Esophagus muscularis mucosa (tissue), 4 donors: ENCODE measurements around the gene WWC1. TPM values are rescaled to one million over a fixed set of nuclear protein-coding genes. Genes with fewer than 3 reads are reported as not detected.

Source experiments
- DNase-seq: peaks from one replicate; pipeline ENCODE4 v3.0.0-alpha.2; 2017; ENCODE audit errors: extremely low spot score
- H3K27ac ChIP-seq, 4 donors: fragments of 200-600 bp; sonication (generic); replicated peaks in 1 of 4; 1 replicate in 3 of 4; 2 replicates in 1 of 4; pipeline ENCODE4 v1.5.1; 2016 to 2019; ENCODE audit warnings: mild to moderate bottlenecking in 1 of 4
- H3K27me3 ChIP-seq, 4 donors: fragments of 200-600 bp; sonication (generic); one replicate each; pipeline versions ENCODE4 v1.5.1 to v1.6.0; 2016 to 2019
- H3K36me3 ChIP-seq, 4 donors: fragments of 200-600 bp; sonication (generic); one replicate each; pipeline ENCODE4 v1.5.1; 2016 to 2019
- H3K4me1 ChIP-seq, 4 donors: fragments of 200-600 bp; sonication (generic); one replicate each; pipeline ENCODE4 v1.5.1; 2016 to 2019
- H3K4me3 ChIP-seq, 4 donors: fragments of 200-600 bp; sonication (generic); 1 replicate in 2 of 4; 2 replicates in 2 of 4; pipeline ENCODE4 v1.5.1; 2016 to 2019; ENCODE audit warnings: mild to moderate bottlenecking in 4 of 4, moderate library complexity in 1 of 4
- H3K9me3 ChIP-seq, 4 donors: fragments of 200-600 bp; sonication (generic); 1 replicate in 3 of 4; 2 replicates in 1 of 4; pipeline ENCODE4 v1.5.1; 2016 to 2019
- CTCF ChIP-seq, 3 experiments: fragments of 200-600 bp in 2 of 3; fragments of 450-650 bp in 1 of 3; sonication (generic) in 2 of 3; IDR thresholded peaks; one replicate each; pipeline ENCODE4 v1.5.1; 2017 to 2019; ENCODE audit warnings: antibody characterized with exemption in 3 of 3, mild to moderate bottlenecking in 2 of 3, moderate library complexity in 1 of 3
- EP300 ChIP-seq: sonication (generic); formaldehyde crosslinking; IDR thresholded peaks from one replicate; pipeline ENCODE4 v1.6.1; 2017; ENCODE audit warnings: antibody characterized with exemption
- POLR2A ChIP-seq: fragments of 450-650 bp; IDR thresholded peaks from one replicate; pipeline ENCODE4 v1.6.1; 2017; ENCODE audit warnings: antibody characterized with exemption, moderate library complexity, mild to moderate bottlenecking, low read depth
- POLR2AphosphoS5 ChIP-seq, 2 donors: sonication (generic); formaldehyde crosslinking; IDR thresholded peaks; one replicate each; pipeline ENCODE4 v1.6.1; 2017; ENCODE audit warnings: antibody characterized with exemption in 2 of 2
- WGBS: methylation state at CpG from one replicate; pipeline ENCODE4 v1.1.5; 2018; 5-methylcytosine and 5-hydroxymethylcytosine counted together
- intact Hi-C: fragments of 100-400 bp; cut with DNase I; formaldehyde crosslinking; loops from one replicate; pipeline ENCODE4 v1.15.1; 2023
- total RNA-seq, 4 donors: library from RNA; depleted of rRNA; stranded (reverse); fragments of >200 nt; gene quantifications; one replicate each; pipeline versions ENCODE4 v1.1.0 to v1.2.1, GENCODE V29; 2016

The WWC1 gene
- total RNA-seq, 4 donors from 2014 or later, result 2.1 to 6.2 (median 3.2) TPM

- H3K4me1 ChIP-seq, result no peaks in the 10 kb centered on the region
- no peak overlapping the region for H3K4me3 ChIP-seq
- H3K9me3 ChIP-seq, result no peaks in the 10 kb centered on the region
- no peaks in the 10 kb centered on the region for H3K36me3 ChIP-seq
- H3K27me3 ChIP-seq, result no peaks in the 10 kb centered on the region
- intact Hi-C loops, result no loop called here
- DNase-seq, result no peak
- 91% methylated on average over 4 of the region's 4 CpGs for WGBS
- TF ChIP-seq POLR2A, result no peak
- no peak for TF ChIP-seq POLR2AphosphoS5 (IDR thresholded peaks at IDR 0.05)
- TF ChIP-seq CTCF (IDR thresholded peaks at IDR 0.05), result no peak
- no peak for TF ChIP-seq EP300
- no peak overlapping the region for H3K27ac ChIP-seq
Measured at GRCh38 chr5:168374532-168374931, 83.1 kb downstream of the WWC1 start.

- Histone ChIP-seq H3K9me3 (no peaks in the 10 kb centered on the region), H3K4me3 (no peak overlapping the region), H3K4me1 (no peaks in the 10 kb centered on the region), H3K36me3 (no peaks in the 10 kb centered on the region), H3K27me3 (no peaks in the 10 kb centered on the region), H3K27ac (no peak overlapping the region)
- intact Hi-C loops, result no loop called here
- 89% methylated on average over 7 of the region's 7 CpGs for WGBS
- no peak for TF ChIP-seq CTCF (IDR thresholded peaks at IDR 0.05)
- TF ChIP-seq POLR2AphosphoS5 (IDR thresholded peaks at IDR 0.05), result no peak
- no peak for TF ChIP-seq EP300
- TF ChIP-seq POLR2A, result no peak
- DNase-seq, result no peak
Measured at GRCh38 chr5:168375214-168375613, 83.8 kb downstream of the WWC1 start.

- Histone ChIP-seq H3K36me3 (no peaks in the 10 kb centered on the region), H3K27ac (no peak overlapping the region), H3K4me3 (no peak overlapping the region), H3K27me3 (no peaks in the 10 kb centered on the region), H3K9me3 (no peaks in the 10 kb centered on the region), H3K4me1 (no peaks in the 10 kb centered on the region)
- no peak for DNase-seq
- intact Hi-C loops, result no loop called here
- 80% methylated on average over 2 of the region's 2 CpGs for WGBS
- TF ChIP-seq POLR2AphosphoS5 (IDR thresholded peaks at IDR 0.05) (no peak), POLR2A (no peak), CTCF (IDR thresholded peaks at IDR 0.05) (no peak), EP300 (no peak)
Measured at GRCh38 chr5:168377525-168377924, 86.1 kb downstream of the WWC1 start.

GRCh38 chr5:168378741-168379140 is 87.3 kb downstream of the WWC1 start:
- H3K9me3 ChIP-seq, result no peaks in the 10 kb centered on the region
- no peaks in the 10 kb centered on the region for H3K27me3 ChIP-seq
- no peak overlapping the region for H3K27ac ChIP-seq
- WGBS, result 93% methylated on average over 4 of the region's 4 CpGs
- H3K4me1 ChIP-seq, result no peaks in the 10 kb centered on the region
- intact Hi-C loops, result no loop called here
- no peaks in the 10 kb centered on the region for H3K36me3 ChIP-seq
- TF ChIP-seq CTCF (IDR thresholded peaks at IDR 0.05) (no peak), POLR2A (no peak), POLR2AphosphoS5 (IDR thresholded peaks at IDR 0.05) (no peak), EP300 (no peak)
- no peak overlapping the region for H3K4me3 ChIP-seq
- DNase-seq, result no peak

GRCh38 chr5:168382421-168382820 is 91.0 kb downstream of the WWC1 start:
- WGBS, result 50% methylated on average over 2 of the region's 3 CpGs
- H3K27ac ChIP-seq, result no peak overlapping the region
- H3K4me3 ChIP-seq, result no peak overlapping the region
- H3K9me3 ChIP-seq, result peaks cover 0 to 12% (median 7%) of the 10 kb centered on the region in 4 donors
- intact Hi-C loops, result no loop called here
- no peaks in the 10 kb centered on the region for H3K4me1 ChIP-seq
- H3K36me3 ChIP-seq, result no peaks in the 10 kb centered on the region
- no peaks in the 10 kb centered on the region for H3K27me3 ChIP-seq
- DNase-seq, result no peak
- TF ChIP-seq CTCF (IDR thresholded peaks at IDR 0.05), result no peak
- no peak for TF ChIP-seq POLR2AphosphoS5 (IDR thresholded peaks at IDR 0.05)
- TF ChIP-seq POLR2A, result no peak
- no peak for TF ChIP-seq EP300
